Endothelial cell of umbilical vein (primary cell): ENCODE data around the gene TBXT. TPM values are rescaled to one million over a fixed set of nuclear protein-coding genes. Genes with fewer than 3 reads are reported as not detected.

Experiments
- BruUV-seq: library from RNA; stranded (reverse); fragments of 400-500 nt; replicated peaks from 2 replicates; lab custom pipeline; 2021; lab: Mats Ljungman, UMichigan
- CTCF ChIA-PET: fragments of 300-600, 350-600 bp; sonication (Branson Sonifier 250); formaldehyde crosslinking; loops from one replicate; lab custom pipeline; 2021; ENCODE audit warnings: antibody characterized with exemption, inconsistent platforms; lab: Charles Lee
- POLR2A ChIA-PET: fragments of 300-600, 350-600 bp; sonication (Branson Sonifier 250); formaldehyde crosslinking; loops from one replicate; lab custom pipeline; 2021; ENCODE audit warnings: antibody characterized with exemption, inconsistent platforms; lab: Charles Lee
- DNase-seq: peaks from one replicate; pipeline ENCODE4 v3.0.0-alpha.2; 2011; ENCODE audit warnings: low read depth, low spot score
- FAIRE-seq: peaks from 2 replicates; lab custom pipeline; 2011; peaks lifted over from hg19 to GRCh38; lab: Jason Lieb, UNC
- H2AFZ ChIP-seq: 2 replicates; pipeline ENCODE4 v1.6.0; 2012; ENCODE audit warnings: low read depth, low read length, control low read depth, inconsistent platforms
- H3K27ac ChIP-seq: 2 replicates; pipeline ENCODE4 v1.5.1; 2011; ENCODE audit warnings: low read depth, mild to moderate bottlenecking, control low read depth, low read length, moderate library complexity; ENCODE audit not compliant: insufficient read depth
- H3K27me3 ChIP-seq, 2 experiments: 2 replicates each; pipeline versions ENCODE4 v1.6.0 to v1.6.1; 2011; ENCODE audit warnings: low read length in 2 of 2, mixed read lengths in 1 of 2; ENCODE audit not compliant: control insufficient read depth in 2 of 2, insufficient read depth in 2 of 2
- H3K36me3 ChIP-seq, 2 experiments: 2 replicates in 1 of 2; 3 replicates in 1 of 2; pipeline ENCODE4 v1.5.1; 2011; ENCODE audit warnings: low read length in 2 of 2, mild to moderate bottlenecking in 1 of 2, moderate library complexity in 1 of 2; ENCODE audit not compliant: control insufficient read depth in 2 of 2, insufficient read depth in 2 of 2; ENCODE audit errors: extremely low read depth in 1 of 2
- H3K4me1 ChIP-seq: 3 replicates; pipeline ENCODE4 v1.5.1; 2011; ENCODE audit warnings: mild to moderate bottlenecking, low read length; ENCODE audit not compliant: control insufficient read depth, insufficient read depth; ENCODE audit errors: extremely low read depth
- H3K4me2 ChIP-seq: 2 replicates; pipeline ENCODE4 v1.6.1; 2011; ENCODE audit warnings: low read length, control low read depth, mixed read lengths; ENCODE audit not compliant: insufficient read depth
- H3K4me3 ChIP-seq, 3 experiments: fragments of 200-600 bp in 1 of 3; sonication (generic), shearing (Covaris generic) in 1 of 3; replicated peaks in 1 of 3; 2 replicates each; pipeline ENCODE4 v1.5.1; 2011 to 2016; ENCODE audit warnings: control low read depth in 3 of 3, low read length in 3 of 3, mild to moderate bottlenecking in 2 of 3, inconsistent platforms in 1 of 3, low read depth in 1 of 3, moderate library complexity in 1 of 3; ENCODE audit not compliant: insufficient read depth in 1 of 3
- H3K79me2 ChIP-seq: 2 replicates; pipeline ENCODE4 v1.6.0; 2012; ENCODE audit warnings: low read length, inconsistent platforms; ENCODE audit not compliant: control insufficient read depth, insufficient read depth
- H3K9ac ChIP-seq: replicated peaks from 2 replicates; pipeline ENCODE3; 2011; ENCODE audit warnings: low read length, control low read depth; ENCODE audit not compliant: insufficient read depth; ENCODE audit errors: extremely low read depth
- H3K9me1 ChIP-seq: replicated peaks from 3 replicates; pipeline ENCODE4 v1.6.0; 2011; ENCODE audit warnings: mild to moderate bottlenecking, low read length; ENCODE audit not compliant: control insufficient read depth, insufficient read depth; ENCODE audit errors: extremely low read depth
- H3K9me3 ChIP-seq: replicated peaks from 2 replicates; pipeline ENCODE4 v1.5.1; 2012; ENCODE audit warnings: low read length, inconsistent platforms; ENCODE audit not compliant: control insufficient read depth, insufficient read depth
- H4K20me1 ChIP-seq: replicated peaks from 2 replicates; pipeline ENCODE3; 2011; ENCODE audit warnings: mild to moderate bottlenecking, low read length; ENCODE audit not compliant: control insufficient read depth, insufficient read depth; ENCODE audit errors: extremely low read depth
- CTCF ChIP-seq, 2 donors: IDR thresholded peaks; 1 replicate in 1 of 2; 2 replicates in 1 of 2; pipeline ENCODE4 v1.5.1; 2011; ENCODE audit warnings: low read length in 2 of 2, mild to moderate bottlenecking in 2 of 2, moderate library complexity in 2 of 2, control low read depth in 1 of 2, inconsistent platforms in 1 of 2, low read depth in 1 of 2; ENCODE audit not compliant: insufficient read depth in 1 of 2; ENCODE audit errors: extremely low read depth in 1 of 2
- FOS ChIP-seq: IDR thresholded peaks from 2 replicates; pipeline ENCODE4 v1.6.1; 2011; ENCODE audit warnings: mild to moderate bottlenecking, low read length, moderate library complexity, borderline replicate concordance; ENCODE audit not compliant: insufficient read depth
- GATA2 ChIP-seq: IDR thresholded peaks from 2 replicates; pipeline ENCODE4 v1.7.0; 2011; ENCODE audit warnings: low read depth, mild to moderate bottlenecking, moderate library complexity, mixed read lengths, low read length; ENCODE audit not compliant: insufficient read length, insufficient read depth
- JUN ChIP-seq: IDR thresholded peaks from 2 replicates; pipeline ENCODE4 v1.6.1; 2011; ENCODE audit warnings: borderline replicate concordance, low read depth; ENCODE audit not compliant: insufficient read length, insufficient read depth
- MAX ChIP-seq: IDR thresholded peaks from 2 replicates; pipeline ENCODE4 v1.6.1; 2011; ENCODE audit not compliant: insufficient read depth, insufficient read length
- POLR2A ChIP-seq: IDR thresholded peaks from 2 replicates; pipeline ENCODE4 v1.6.1; 2012; ENCODE audit warnings: low read depth, mild to moderate bottlenecking, control low read depth, low read length
- POLR2AphosphoS5 ChIP-seq: IDR thresholded peaks from 2 replicates; pipeline ENCODE4 v1.6.1; 2012; ENCODE audit warnings: low read depth, mild to moderate bottlenecking, control low read depth, low read length, moderate library complexity; ENCODE audit not compliant: insufficient read depth
- dilution Hi-C: fragments of 300-500 bp; cut with MboI; formaldehyde crosslinking; loops from one replicate; pipeline ENCODE4 v1.15.0; 2019; ENCODE audit warnings: low sequenced_read_pairs; ENCODE audit not compliant: extremely low pct_ligation_motif_present
- intact Hi-C: fragments of 100-400 bp; cut with micrococcal nuclease; formaldehyde crosslinking; loops from one replicate; pipeline ENCODE4 v1.10.0; 2022
- polyA plus RNA-seq, 4 experiments: library from polyadenylated mRNA; depleted of rRNA in 3 of 4; stranded (reverse) in 3 of 4; unstranded in 1 of 4; fragments of >200 nt; gene quantifications; 2 replicates each; pipeline versions ENCODE4 v1.2.1 to v1.2.3, GENCODE V29; 2011 to 2012; ENCODE audit warnings: missing spikeins in 1 of 4
- total RNA-seq: library from RNA; stranded (reverse); gene quantifications from 2 replicates; pipeline ENCODE4 v1.2.3, GENCODE V29; 2021

TBXT gene
- total and polyA plus RNA-seq, 2 donors (not counting 3 experiments of a cell fraction or from before 2014, with no cell fraction given): not detected

DNA sequence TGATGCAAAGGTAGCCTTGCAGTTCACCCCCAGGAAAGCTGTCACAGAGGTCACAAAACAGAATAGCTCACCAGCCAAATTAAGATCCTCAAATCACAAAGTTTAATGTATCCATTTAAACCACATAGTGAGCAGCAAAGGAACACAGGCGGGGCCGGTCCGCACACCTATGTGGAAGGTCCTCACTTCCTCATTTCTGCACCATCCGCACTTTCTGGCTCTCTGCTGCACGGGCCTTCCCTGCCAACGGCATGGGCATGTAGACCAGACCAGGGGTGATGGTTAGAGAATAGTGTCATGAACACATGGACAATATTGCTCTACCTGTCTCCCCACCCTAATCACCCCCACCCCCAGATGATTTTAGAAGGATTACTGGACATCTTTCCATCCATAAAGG lies 12.1 kb upstream of the TBXT start:
- intact Hi-C loops (no loop called here), dilution Hi-C loops (no loop called here)
- no peak overlapping the region for H3K27ac ChIP-seq
- no peaks in the 10 kb centered on the region for H3K9me1 ChIP-seq
- POLR2A ChIA-PET: no interaction called here
- CTCF ChIA-PET: no interaction called here
- no peaks in the 10 kb centered on the region for H3K9me3 ChIP-seq
- no peaks in the 10 kb centered on the region for H3K4me1 ChIP-seq
- H4K20me1 ChIP-seq: no peaks in the 10 kb centered on the region
- no peaks in the 10 kb centered on the region for H3K36me3 ChIP-seq
- no TSS peak for BruUV-seq
- H3K27me3 ChIP-seq: no peaks in the 10 kb centered on the region
- no peak for DNase-seq
- no peak overlapping the region for H3K4me2 ChIP-seq
- no peak overlapping the region for H2AFZ ChIP-seq
- H3K9ac ChIP-seq: no peak overlapping the region
- TF ChIP-seq POLR2AphosphoS5: no peak
- TF ChIP-seq FOS: no peak
- TF ChIP-seq MAX: no peak
- no peak for TF ChIP-seq GATA2
- no peak for TF ChIP-seq CTCF (IDR thresholded peaks at IDR 0.05; ENCODE audit: extremely low read depth in 1 of 2, insufficient read depth in 1 of 2, low read depth in 1 of 2, low read length in 2 of 2)
- TF ChIP-seq JUN: no peak
- TF ChIP-seq POLR2A: no peak
- no peaks in the 10 kb centered on the region for H3K79me2 ChIP-seq
- FAIRE-seq: no peak
- no peak overlapping the region for H3K4me3 ChIP-seq
